ENCODE data around the gene PPP2R2B. TPM values are rescaled to one million over a fixed set of nuclear protein-coding genes. Genes with fewer than 3 reads are reported as not detected.

Gene PPP2R2B
- total RNA-seq = 54.1 TPM

GRCh38 chr5:146878476-146879172 is at the start of gene PPP2R2B:
Gene PPP2R2B, minus strand, starts transcription at chr5:146878757.
- peak; percentile 64 for ATAC-seq
- DNase-seq (ENCODE audit: low spot score) = peak; percentile 64
- intact Hi-C loops (cut with DNase I) = no loop called here

- intact Hi-C loops (cut with DNase I) = no loop called here
- no peak for ATAC-seq
- no peak for DNase-seq (ENCODE audit: low spot score)
Measured at GRCh38 chr5:146924132-146924531, 45.6 kb upstream of the PPP2R2B start.

- intact Hi-C loops (cut with DNase I) = no loop called here
- DNase-seq (ENCODE audit: low spot score) = no peak
- no peak for ATAC-seq
Measured at GRCh38 chr5:146921225-146921624, 42.7 kb upstream of the PPP2R2B start.

- ATAC-seq (no peak), DNase-seq (ENCODE audit: low spot score) (no peak)
- intact Hi-C loops (cut with DNase I) = no loop called here
Measured at GRCh38 chr5:146920351-146920881, 41.9 kb upstream of the PPP2R2B start.

GRCh38 chr5:146919304-146919703 is 40.7 kb upstream of the PPP2R2B start:
- intact Hi-C loops (cut with DNase I) = no loop called here
- DNase-seq (ENCODE audit: low spot score) = no peak
- no peak for ATAC-seq

- no peak for DNase-seq (ENCODE audit: low spot score)
- no peak for ATAC-seq
- intact Hi-C loops (cut with DNase I) = no loop called here
Measured at GRCh38 chr5:146917931-146918330, 39.4 kb upstream of the PPP2R2B start.

- ATAC-seq (no peak), DNase-seq (ENCODE audit: low spot score) (no peak)
- intact Hi-C loops (cut with DNase I) = no loop called here
Measured at GRCh38 chr5:146912874-146913273, 34.3 kb upstream of the PPP2R2B start.

GRCh38 chr5:146910239-146910638 is 31.7 kb upstream of the PPP2R2B start:
- intact Hi-C loops (cut with DNase I) = no loop called here
- ATAC-seq = no peak

GRCh38 chr5:146909255-146910068 is 30.9 kb upstream of the PPP2R2B start:
- no peak for DNase-seq (ENCODE audit: low spot score)
- no peak for ATAC-seq
- intact Hi-C loops (cut with DNase I) = no loop called here

More at GRCh38 chr5:146910239-146910638, 31.7 kb upstream of the PPP2R2B start:
- no peak for DNase-seq (ENCODE audit: low spot score)

GRCh38 chr5:146906803-146907202 is 28.2 kb upstream of the PPP2R2B start:
- no peak for ATAC-seq
- DNase-seq (ENCODE audit: low spot score) = no peak
- intact Hi-C loops (cut with DNase I) = no loop called here

- DNase-seq (ENCODE audit: low spot score) (no peak), ATAC-seq (no peak)
- intact Hi-C loops (cut with DNase I) = no loop called here
Measured at GRCh38 chr5:146904890-146905289, 26.3 kb upstream of the PPP2R2B start.

GRCh38 chr5:146903789-146904188 is 25.2 kb upstream of the PPP2R2B start:
- DNase-seq (ENCODE audit: low spot score) (no peak), ATAC-seq (no peak)
- intact Hi-C loops (cut with DNase I) = no loop called here

- intact Hi-C loops (cut with DNase I) = no loop called here
Measured at GRCh38 chr5:146902471-146902870, 23.9 kb upstream of the PPP2R2B start.

GRCh38 chr5:146897061-146897460 is 18.5 kb upstream of the PPP2R2B start:
- intact Hi-C loops (cut with DNase I) = no loop called here
- no peak for DNase-seq (ENCODE audit: low spot score)
- no peak for ATAC-seq

More at GRCh38 chr5:146902471-146902870, 23.9 kb upstream of the PPP2R2B start:
- ATAC-seq (no peak), DNase-seq (ENCODE audit: low spot score) (no peak)

- DNase-seq (ENCODE audit: low spot score) (no peak), ATAC-seq (no peak)
- intact Hi-C loops (cut with DNase I) = no loop called here
Measured at GRCh38 chr5:146894753-146895521, 16.4 kb upstream of the PPP2R2B start.

- no peak for DNase-seq (ENCODE audit: low spot score)
- intact Hi-C loops (cut with DNase I) = no loop called here
- no peak for ATAC-seq
Measured at GRCh38 chr5:146893991-146894390, 15.4 kb upstream of the PPP2R2B start.

- ATAC-seq (no peak), DNase-seq (ENCODE audit: low spot score) (no peak)
- intact Hi-C loops (cut with DNase I) = no loop called here
Measured at GRCh38 chr5:146892231-146892630, 13.7 kb upstream of the PPP2R2B start.

GRCh38 chr5:146891511-146891910 is 13.0 kb upstream of the PPP2R2B start:
- no peak for ATAC-seq
- intact Hi-C loops (cut with DNase I) = no loop called here
- no peak for DNase-seq (ENCODE audit: low spot score)

GRCh38 chr5:146890731-146891440 is 12.3 kb upstream of the PPP2R2B start:
- DNase-seq (ENCODE audit: low spot score) (no peak), ATAC-seq (no peak)
- intact Hi-C loops (cut with DNase I) = no loop called here
